Loucy (cell line): ENCODE data around the gene C5orf15.

Experiments used
- H2AFZ ChIP-seq: fragments of 200-600 bp; sonication (generic); 2 replicates; pipeline ENCODE4 v1.6.0; 2016; ENCODE audit warnings: antibody characterized with exemption, mild to moderate bottlenecking, low read length, moderate library complexity
- H3F3A ChIP-seq: fragments of 200-600 bp; 2 replicates; pipeline ENCODE4 v1.6.0; 2016; ENCODE audit warnings: antibody characterized with exemption, low read depth, mild to moderate bottlenecking
- H3K27me3 ChIP-seq: fragments of 200-600 bp; sonication (generic); 2 replicates; pipeline ENCODE4 v1.6.1; 2014; ENCODE audit warnings: low read length, mild to moderate bottlenecking; ENCODE audit not compliant: insufficient read depth, poor library complexity, severe bottlenecking
- H3K36me3 ChIP-seq: fragments of 200-600 bp; sonication (generic); 2 replicates; pipeline ENCODE4 v1.6.1; 2016; ENCODE audit warnings: low read length; ENCODE audit not compliant: insufficient read depth
- H3K4me1 ChIP-seq: fragments of 200-600 bp; sonication (generic); 2 replicates; pipeline ENCODE4 v1.5.1; 2014; ENCODE audit warnings: low read length, mild to moderate bottlenecking; ENCODE audit not compliant: insufficient read depth, poor library complexity, severe bottlenecking
- H3K4me2 ChIP-seq: fragments of 200-600 bp; sonication (generic); 2 replicates; pipeline ENCODE4 v1.6.0; 2014; ENCODE audit warnings: antibody characterized with exemption, low read length, low read depth, mild to moderate bottlenecking; ENCODE audit not compliant: poor library complexity, severe bottlenecking
- H3K4me3 ChIP-seq: fragments of 200-600 bp; sonication (generic); 2 replicates; pipeline ENCODE4 v1.5.1; 2014; ENCODE audit warnings: low read length, mild to moderate bottlenecking, mixed read lengths; ENCODE audit not compliant: poor library complexity, severe bottlenecking
- H3K79me2 ChIP-seq: fragments of 200-600 bp; sonication (generic); 2 replicates; pipeline ENCODE4 v1.6.1; 2014; ENCODE audit warnings: low read length; ENCODE audit not compliant: insufficient read depth
- H3K9ac ChIP-seq: fragments of 200-600 bp; sonication (generic); 2 replicates; pipeline ENCODE4 v1.6.0; 2014; ENCODE audit warnings: mild to moderate bottlenecking, low read depth, low read length, moderate library complexity; ENCODE audit not compliant: poor library complexity, severe bottlenecking
- H3K9me2 ChIP-seq: fragments of 200-600 bp; sonication (generic); replicated peaks from 2 replicates; pipeline ENCODE4 v1.6.1; 2016; ENCODE audit warnings: low read depth, low read length, mixed read lengths
- H3K9me3 ChIP-seq: fragments of 200-600 bp; sonication (generic); 2 replicates; pipeline ENCODE4 v1.6.1; 2014; ENCODE audit warnings: mild to moderate bottlenecking, antibody characterized with exemption, low read length, low read depth; ENCODE audit not compliant: insufficient read depth
- H4K20me1 ChIP-seq: fragments of 200-600 bp; sonication (generic); 2 replicates; pipeline ENCODE4 v1.6.0; 2014; ENCODE audit warnings: antibody characterized with exemption, low read length, mild to moderate bottlenecking; ENCODE audit not compliant: insufficient read depth, poor library complexity, severe bottlenecking
- CTCF ChIP-seq: fragments of 200-600 bp; sonication (generic); conservative IDR thresholded peaks from 2 replicates; pipeline ENCODE4 v1.5.1; 2014; ENCODE audit warnings: mild to moderate bottlenecking, antibody characterized with exemption, low read length
- EZH2phosphoT487 ChIP-seq: fragments of 200-600 bp; IDR thresholded peaks from 2 replicates; pipeline ENCODE4 v1.6.1; 2018; ENCODE audit warnings: antibody characterized with exemption, mild to moderate bottlenecking, moderate library complexity, borderline replicate concordance

Gene C5orf15

DNA sequence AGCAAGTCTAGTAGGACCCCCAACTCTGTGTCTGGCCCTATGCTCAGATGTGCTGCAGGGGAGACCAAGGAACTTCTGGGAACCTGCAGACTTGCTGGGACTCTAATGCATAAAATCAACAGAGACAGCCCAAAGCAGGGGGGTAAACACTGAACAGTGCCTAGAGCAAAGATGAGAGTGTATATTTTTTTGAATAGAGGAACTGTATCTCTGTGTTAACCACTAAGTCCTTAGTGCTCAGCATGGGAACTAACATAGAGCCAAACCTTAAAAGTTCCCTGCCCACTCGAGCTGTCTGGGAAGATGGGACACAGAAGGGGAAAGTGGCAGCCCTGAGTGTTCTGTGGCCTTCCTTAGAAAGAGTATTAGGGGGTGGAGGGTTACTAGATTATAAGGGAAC is 51.9 kb downstream of the C5orf15 start:
- no peak for TF ChIP-seq CTCF
- TF ChIP-seq EZH2phosphoT487: no peak
- Histone ChIP-seq H4K20me1 (no peaks in the 10 kb centered on the region), H3K9me3 (no peaks in the 10 kb centered on the region), H3K79me2 (no peaks in the 10 kb centered on the region), H3K4me1 (no peaks in the 10 kb centered on the region), H3K36me3 (no peaks in the 10 kb centered on the region), H3K9ac (no peak overlapping the region), H3F3A (no peaks in the 10 kb centered on the region), H3K27me3 (no peaks in the 10 kb centered on the region), H3K9me2 (no peaks in the 10 kb centered on the region), H3K4me2 (no peak overlapping the region), H3K4me3 (no peak overlapping the region), H2AFZ (no peak overlapping the region)

GRCh38 chr5:133914434-133914833 is 54.0 kb downstream of the C5orf15 start:
- Histone ChIP-seq H3K9me2 (no peaks in the 10 kb centered on the region), H4K20me1 (no peaks in the 10 kb centered on the region), H3K4me2 (no peak overlapping the region), H3F3A (no peaks in the 10 kb centered on the region), H3K79me2 (no peaks in the 10 kb centered on the region), H3K27me3 (no peaks in the 10 kb centered on the region), H3K9ac (no peak overlapping the region), H3K4me1 (no peaks in the 10 kb centered on the region), H3K36me3 (no peaks in the 10 kb centered on the region), H3K4me3 (no peak overlapping the region), H3K9me3 (no peaks in the 10 kb centered on the region), H2AFZ (no peak overlapping the region)
- TF ChIP-seq CTCF (no peak), EZH2phosphoT487 (no peak)

DNA sequence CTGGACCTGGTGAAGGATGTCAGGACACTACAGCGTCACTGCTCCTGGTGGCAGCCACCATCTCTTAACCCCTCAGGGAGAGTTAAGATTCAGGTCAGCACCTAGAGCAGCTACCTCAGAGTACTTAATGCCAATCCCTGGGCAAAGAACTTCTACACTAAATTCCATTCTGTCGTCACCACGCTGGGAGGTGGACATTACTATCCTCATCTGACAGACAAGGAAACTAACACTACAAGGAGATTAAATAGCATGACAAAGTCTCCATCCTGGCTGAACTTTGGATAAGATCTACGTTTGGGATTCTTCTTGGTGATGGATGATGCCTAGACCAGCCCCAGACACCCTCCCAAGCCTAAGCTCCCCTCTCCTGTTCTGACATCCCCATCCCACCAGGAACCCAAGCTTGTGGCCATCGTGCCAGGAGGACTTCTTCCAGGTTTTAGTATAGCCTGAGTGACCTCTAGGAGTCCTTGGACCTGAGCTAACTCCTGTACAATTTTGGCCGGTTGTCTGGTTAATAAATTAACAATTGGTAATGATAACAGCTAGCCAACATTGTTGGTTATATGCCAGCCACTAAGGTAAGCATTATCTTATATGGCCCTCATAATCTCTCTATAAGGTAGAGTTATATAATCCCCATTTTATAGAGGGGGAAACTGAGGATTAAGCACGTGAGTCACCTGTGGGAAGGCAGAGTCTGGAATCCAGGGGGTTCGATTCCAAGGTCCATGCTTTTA is 54.8 kb downstream of the C5orf15 start:
- Histone ChIP-seq H2AFZ (no peak overlapping the region), H3F3A (no peaks in the 10 kb centered on the region), H3K9me3 (no peaks in the 10 kb centered on the region), H3K9ac (no peak overlapping the region), H3K4me3 (no peak overlapping the region), H3K36me3 (no peaks in the 10 kb centered on the region), H3K27me3 (no peaks in the 10 kb centered on the region), H4K20me1 (no peaks in the 10 kb centered on the region), H3K79me2 (no peaks in the 10 kb centered on the region), H3K4me1 (no peaks in the 10 kb centered on the region), H3K4me2 (no peak overlapping the region), H3K9me2 (no peaks in the 10 kb centered on the region)
- TF ChIP-seq EZH2phosphoT487 (no peak), CTCF (no peak)
